K562 (cell line): ENCODE results near the gene MAST4. TPM values are rescaled to one million over a fixed set of nuclear protein-coding genes. Genes with fewer than 3 reads are reported as not detected.

Source experiments
- ATAC-seq: fragments of 200-7000 bp; cut with Tn5 transposase; 3 replicates; pipeline ENCODE4 v1.9.1; 2020; ENCODE audit warnings: moderate library complexity
- BruUV-seq: library from RNA; stranded (reverse); fragments of 400-500 nt; replicated peaks from 2 replicates; lab custom pipeline; 2021; lab: Mats Ljungman, UMichigan
- CTCF ChIA-PET: fragments of 300-600 bp; formaldehyde crosslinking; extraction: SDS; loops from one replicate; lab custom pipeline; 2021; ENCODE audit warnings: low intra/inter-chr PET ratio; lab: Yijun Ruan, JAX
- POLR2A ChIA-PET: fragments of 300-600, 350-650 bp; sonication (Branson Sonifier 250); formaldehyde crosslinking; extraction: SDS; loops from one replicate; lab custom pipeline; 2021; ENCODE audit warnings: antibody characterized with exemption, inconsistent platforms; lab: Yijun Ruan, JAX
- DNase-seq, 4 experiments: peaks; one replicate each; pipeline versions ENCODE4 v3.0.0 to v3.0.0-alpha.2; 2011 to 2018; ENCODE audit warnings: low spot score in 3 of 4, mixed read lengths in 3 of 4; ENCODE audit errors: extremely low read depth in 1 of 4
- FAIRE-seq: peaks from 2 replicates; lab custom pipeline; 2011; peaks lifted over from hg19 to GRCh38; lab: Jason Lieb, UNC
- H2AFZ ChIP-seq: 2 replicates; pipeline ENCODE4 v1.6.0; 2011; ENCODE audit warnings: low read depth, low read length, control low read depth, inconsistent platforms
- H3K27ac ChIP-seq: fragments of 200-600 bp; 3 replicates; pipeline ENCODE4 v1.8.0; 2011; ENCODE audit warnings: low read depth, mild to moderate bottlenecking, control low read depth, inconsistent platforms, low read length, moderate library complexity, mixed read lengths; ENCODE audit errors: extremely low read depth
- H3K27me3 ChIP-seq, 2 experiments: fragments of 300-600 bp in 1 of 2; 2 replicates in 1 of 2; 3 replicates in 1 of 2; pipeline versions ENCODE4 v1.6.0 to v1.8.0; 2011; ENCODE audit warnings: inconsistent platforms in 2 of 2, low read length in 2 of 2, mild to moderate bottlenecking in 1 of 2, mixed read lengths in 1 of 2, moderate library complexity in 1 of 2; ENCODE audit not compliant: control insufficient read depth in 2 of 2, insufficient read depth in 2 of 2
- H3K36me3 ChIP-seq: fragments of 300-600 bp; 3 replicates; pipeline ENCODE4 v1.8.0; 2011; ENCODE audit warnings: mild to moderate bottlenecking, low read length, inconsistent platforms; ENCODE audit not compliant: control insufficient read depth, insufficient read depth
- H3K4me1 ChIP-seq, 2 experiments: fragments of 200-600 bp in 1 of 2; replicated peaks in 1 of 2; 2 replicates in 1 of 2; 3 replicates in 1 of 2; pipeline versions ENCODE4 v1.5.1 to v1.8.0; 2011; ENCODE audit warnings: inconsistent platforms in 2 of 2, low read length in 2 of 2, mild to moderate bottlenecking in 1 of 2, mixed read lengths in 1 of 2, moderate library complexity in 1 of 2; ENCODE audit not compliant: control insufficient read depth in 2 of 2, insufficient read depth in 2 of 2
- H3K4me2 ChIP-seq: 2 replicates; pipeline ENCODE4 v1.6.1; 2011; ENCODE audit warnings: low read length, control low read depth, inconsistent platforms, mixed read lengths; ENCODE audit not compliant: insufficient read depth
- H3K4me3 ChIP-seq: fragments of 200-600 bp; sonication (generic), shearing (Covaris generic); 2 replicates; pipeline ENCODE4 v1.5.1; 2016; ENCODE audit warnings: control low read depth, inconsistent platforms
- H3K79me2 ChIP-seq: fragments of 200-600 bp; 3 replicates; pipeline ENCODE4 v1.8.0; 2011; ENCODE audit warnings: low read length, inconsistent platforms; ENCODE audit not compliant: control insufficient read depth, insufficient read depth
- H3K9ac ChIP-seq, 2 experiments: 2 replicates each; pipeline versions ENCODE4 v1.6.0 to v1.6.1; 2011; ENCODE audit warnings: low read depth in 2 of 2, low read length in 2 of 2, control low read depth in 1 of 2, inconsistent platforms in 1 of 2, mild to moderate bottlenecking in 1 of 2, mixed read lengths in 1 of 2; ENCODE audit not compliant: insufficient read depth in 1 of 2
- H3K9me1 ChIP-seq: one replicate; pipeline ENCODE4 v1.6.0; 2011; ENCODE audit warnings: inconsistent platforms, mild to moderate bottlenecking, low read length, moderate library complexity; ENCODE audit not compliant: control insufficient read depth, insufficient read depth
- H3K9me3 ChIP-seq: replicated peaks from 2 replicates; pipeline ENCODE4 v1.5.1; 2011; ENCODE audit warnings: low read depth, low read length, inconsistent platforms; ENCODE audit not compliant: control insufficient read depth, insufficient read depth
- H4K20me1 ChIP-seq: replicated peaks from 2 replicates; pipeline ENCODE4 v1.6.1; 2011; ENCODE audit warnings: low read length, inconsistent platforms, mixed read lengths; ENCODE audit not compliant: control insufficient read depth, insufficient read depth
- CCNT2 ChIP-seq: IDR thresholded peaks from 2 replicates; pipeline ENCODE4 v1.6.1; 2011; ENCODE audit warnings: borderline replicate concordance, low read depth, mild to moderate bottlenecking, moderate library complexity, mixed read lengths, low read length; ENCODE audit not compliant: insufficient read length; ENCODE audit errors: extremely low read depth
- CSDE1 ChIP-seq, 2 experiments: fragments of 450-650 bp; IDR thresholded peaks; 2 replicates each; pipeline ENCODE4 v1.6.1; 2016; ENCODE audit warnings: mild to moderate bottlenecking in 1 of 2
- DPF2 ChIP-seq: fragments of 450-650 bp; IDR thresholded peaks from 2 replicates; pipeline ENCODE4 v1.6.1; 2016
- FOXP1 ChIP-seq: sonication (generic); formaldehyde crosslinking; IDR thresholded peaks from 2 replicates; pipeline ENCODE4 v1.8.0; 2022; ENCODE audit warnings: mild to moderate bottlenecking, missing genetic modification reagents
- LARP7 ChIP-seq: fragments of 450-650 bp; IDR thresholded peaks from 2 replicates; pipeline ENCODE4 v1.6.1; 2016
- MCM3 ChIP-seq: fragments of 450-650 bp; IDR thresholded peaks from 2 replicates; pipeline ENCODE4 v1.6.1; 2016
- MEF2A ChIP-seq: IDR thresholded peaks from 2 replicates; pipeline ENCODE4 v1.6.1; 2011; ENCODE audit warnings: low read depth, mild to moderate bottlenecking, low read length, moderate library complexity; ENCODE audit not compliant: control insufficient read depth
- RNF2 ChIP-seq: sonication (generic); IDR thresholded peaks from 2 replicates; pipeline ENCODE4 v1.6.1; 2016
- TFAM ChIP-seq: fragments of 250-450 bp; sonication (Bioruptor Pico); conservative IDR thresholded peaks from 2 replicates; pipeline ENCODE4 v1.5.0; 2021; ENCODE audit warnings: mild to moderate bottlenecking, moderate library complexity
- TRIM24 ChIP-seq, 2 experiments: fragments of 450-650 bp; IDR thresholded peaks; 2 replicates each; pipeline ENCODE4 v1.6.1; 2016
- ZKSCAN3 ChIP-seq: fragments of 250-450 bp; sonication (Bioruptor Pico); IDR thresholded peaks from 2 replicates; pipeline ENCODE4 v1.4.0; 2020
- WGBS: fragments of 100-300 bp; shearing (Covaris generic); methylation state at CpG from one replicate; pipeline ENCODE4 v1.1.6; 2016; ENCODE audit warnings: low coverage, mixed read lengths; ENCODE audit not compliant: insufficient coverage; ENCODE audit errors: missing lambda C conversion rate; 5-methylcytosine and 5-hydroxymethylcytosine counted together
- in situ Hi-C: fragments of 300-500 bp; cut with MboI; formaldehyde crosslinking; loops from 4 replicates; pipeline ENCODE4 v1.15.0; 2018; ENCODE audit warnings: inconsistent platforms, mixed read lengths
- intact Hi-C: fragments of 100-400 bp; cut with micrococcal nuclease; formaldehyde crosslinking; loops from 2 replicates; pipeline ENCODE4 v1.14.2; 2022
- polyA plus RNA-seq, 8 experiments: library from polyadenylated mRNA; depleted of rRNA in 4 of 8; stranded (reverse) in 5 of 8; unstranded in 3 of 8; fragments of >200 nt; fragmentation: Nextera tagmentation in 2 of 8; fragmentation: Illumina TruSeq in 1 of 8; extraction: Ambion mirVana in 2 of 8; extraction: Trizol in 1 of 8; gene quantifications; 2 replicates each; pipeline versions ENCODE4 v1.2.1 to v1.2.3, GENCODE V29; 2011 to 2014; ENCODE audit warnings: inconsistent platforms in 1 of 8, missing spikeins in 1 of 8
- total RNA-seq, 7 experiments: library from RNA; depleted of rRNA in 6 of 7; stranded (reverse); fragments of >200 nt in 6 of 7; fragmentation: Illumina TruSeq in 2 of 7; extraction: Trizol in 2 of 7; gene quantifications; 2 replicates each; pipeline versions ENCODE4 v1.2.1 to v1.2.3, GENCODE V29; 2011 to 2021; ENCODE audit warnings: low replicate concordance in 1 of 7
- TF ChIP-seq, protein P1 (sequence below), 2 experiments: IDR thresholded peaks in 1 of 2; conservative IDR thresholded peaks in 1 of 2; 2 replicates each; pipeline ENCODE4 v1.6.1; 2016; ENCODE audit warnings: low read depth in 2 of 2, mild to moderate bottlenecking in 1 of 2, missing compliant biosample characterization in 1 of 2, missing genetic modification characterization in 1 of 2, moderate library complexity in 1 of 2
- TF ChIP-seq, protein P2 (sequence below): IDR thresholded peaks from 2 replicates; pipeline ENCODE4 v1.6.1; 2011; ENCODE audit not compliant: insufficient read length; ENCODE audit errors: extremely low read depth

MAST4 gene
- total and polyA plus RNA-seq, 9 of the 15 experiments (the other 6 are each of a cell fraction or from before 2014, with no cell fraction given): 0.88 to 10.1 (median 5.2) TPM

DNA sequence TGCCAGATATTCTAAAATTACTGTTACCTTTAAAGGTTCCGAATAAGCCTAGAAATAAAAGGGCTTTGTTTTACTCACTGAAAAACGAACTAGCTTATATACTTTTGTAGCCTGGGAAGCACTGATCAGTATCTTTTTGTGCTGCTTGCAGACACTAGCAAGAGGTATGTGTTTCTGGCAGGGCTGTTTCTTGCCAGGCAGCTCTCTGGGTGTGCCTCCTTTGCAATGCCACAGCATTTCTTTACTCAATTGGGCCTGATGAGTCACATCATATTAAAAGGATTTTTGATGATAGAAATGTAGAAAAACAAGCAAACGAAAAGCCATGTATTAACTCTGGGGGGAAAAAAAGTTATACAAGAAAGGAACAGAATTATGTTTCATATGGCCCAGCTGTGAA is 564.8 kb downstream of the MAST4 start:
- Histone ChIP-seq H3K9me3 (no peaks in the 10 kb centered on the region), H3K9ac (no peak overlapping the region), H3K4me3 (no peak overlapping the region), H3K27me3 (no peaks in the 10 kb centered on the region), H2AFZ (no peak overlapping the region), H3K4me2 (no peak overlapping the region), H3K9me1 (no peaks in the 10 kb centered on the region), H4K20me1 (no peaks in the 10 kb centered on the region), H3K4me1 (peaks cover 0 to 7% of the 10 kb centered on the region in 2 experiments; a peak in 2 of 5 replicates), H3K27ac (no peak overlapping the region), H3K36me3 (peaks cover 12% of the 10 kb centered on the region; the same call in 1 of the 3 replicates), H3K79me2 (no peaks in the 10 kb centered on the region)
- ATAC-seq: no peak
- TF ChIP-seq MCM3: no peak
- TF ChIP-seq LARP7: no peak
- no peak for DNase-seq
- no TSS peak for BruUV-seq
- POLR2A ChIA-PET: interaction anchor here (1.0 kb wide), 1 partner anchor 112 kb away, joined by 3 read pairs; no protein-coding TSS in a partner anchor
- in situ Hi-C loops: no loop called here
- no peak for FAIRE-seq
- intact Hi-C loops: no loop called here
- CTCF ChIA-PET: no interaction called here
- 44% methylated on average over 3 of the region's 3 CpGs for WGBS

DNA sequence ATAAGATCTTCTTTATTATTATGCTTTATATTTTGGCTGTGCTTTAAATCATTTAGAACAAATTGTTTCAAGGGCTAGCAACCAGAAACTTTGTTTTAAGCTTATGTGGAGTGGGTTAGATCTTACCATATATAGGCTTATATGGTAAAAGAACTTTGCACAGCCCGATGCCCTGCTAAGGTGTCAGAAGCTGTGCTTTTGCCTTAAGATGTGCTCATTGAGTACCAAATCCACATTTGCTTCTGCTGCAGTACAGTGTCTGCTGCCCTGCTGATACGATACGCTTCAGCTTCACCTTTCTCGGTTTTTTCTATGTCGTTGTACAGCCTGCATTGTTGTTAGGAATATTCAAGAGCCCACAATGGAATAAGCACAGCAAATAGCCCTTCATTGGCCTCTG is 565.6 kb downstream of the MAST4 start:
- Histone ChIP-seq H3K79me2 (no peaks in the 10 kb centered on the region), H3K9me1 (no peaks in the 10 kb centered on the region), H2AFZ (no peak overlapping the region), H4K20me1 (no peaks in the 10 kb centered on the region), H3K36me3 (peaks cover 12% of the 10 kb centered on the region; the same call in 1 of the 3 replicates), H3K9ac (no peak overlapping the region), H3K27me3 (no peaks in the 10 kb centered on the region), H3K4me2 (no peak overlapping the region), H3K4me1 (peaks cover 0 to 13% of the 10 kb centered on the region in 2 experiments; a peak in 2 of 5 replicates), H3K27ac (no peak overlapping the region), H3K4me3 (no peak overlapping the region), H3K9me3 (no peaks in the 10 kb centered on the region)
- POLR2A ChIA-PET: interaction anchor here (1.0 kb wide), 1 partner anchor 112 kb away, joined by 3 read pairs; no protein-coding TSS in a partner anchor
- no peak for DNase-seq
- ATAC-seq: no peak
- CTCF ChIA-PET: no interaction called here
- TF ChIP-seq ZKSCAN3 (CRISPR knock-in tag) (no peak), CSDE1 (IDR thresholded peaks at IDR 0.05) (no peak), DPF2 (no peak), MEF2A (no peak), FOXP1 (no peak), TFAM (CRISPR knock-in tag) (no peak), TRIM24 (IDR thresholded peaks at IDR 0.05) (no peak), RNF2 (no peak), CCNT2 (no peak)
- TF ChIP-seq, protein P1, sequence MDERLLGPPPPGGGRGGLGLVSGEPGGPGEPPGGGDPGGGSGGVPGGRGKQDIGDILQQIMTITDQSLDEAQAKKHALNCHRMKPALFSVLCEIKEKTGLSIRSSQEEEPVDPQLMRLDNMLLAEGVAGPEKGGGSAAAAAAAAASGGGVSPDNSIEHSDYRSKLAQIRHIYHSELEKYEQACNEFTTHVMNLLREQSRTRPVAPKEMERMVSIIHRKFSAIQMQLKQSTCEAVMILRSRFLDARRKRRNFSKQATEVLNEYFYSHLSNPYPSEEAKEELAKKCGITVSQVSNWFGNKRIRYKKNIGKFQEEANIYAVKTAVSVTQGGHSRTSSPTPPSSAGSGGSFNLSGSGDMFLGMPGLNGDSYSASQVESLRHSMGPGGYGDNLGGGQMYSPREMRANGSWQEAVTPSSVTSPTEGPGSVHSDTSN (CRISPR knock-in tag; IDR thresholded peaks at IDR 0.05; ENCODE audit: low read depth): no peak
- TF ChIP-seq, protein P1 (tag; conservative IDR thresholded peaks at IDR 0.05; ENCODE audit: low read depth): no peak
- TF ChIP-seq, protein P2, sequence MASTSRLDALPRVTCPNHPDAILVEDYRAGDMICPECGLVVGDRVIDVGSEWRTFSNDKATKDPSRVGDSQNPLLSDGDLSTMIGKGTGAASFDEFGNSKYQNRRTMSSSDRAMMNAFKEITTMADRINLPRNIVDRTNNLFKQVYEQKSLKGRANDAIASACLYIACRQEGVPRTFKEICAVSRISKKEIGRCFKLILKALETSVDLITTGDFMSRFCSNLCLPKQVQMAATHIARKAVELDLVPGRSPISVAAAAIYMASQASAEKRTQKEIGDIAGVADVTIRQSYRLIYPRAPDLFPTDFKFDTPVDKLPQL: no peak
- intact Hi-C loops (no loop called here), in situ Hi-C loops (no loop called here)
- no peak for FAIRE-seq
- no TSS peak for BruUV-seq
- 84% methylated on average over 5 of the region's 5 CpGs for WGBS
